ENCODE data around the gene SPECC1. TPM values are rescaled to one million over a fixed set of nuclear protein-coding genes. Genes with fewer than 3 reads are reported as not detected.

SPECC1 gene
- total and polyA plus RNA-seq, 3 donors from 2014 or later: 78.6 to 160 (median 148) TPM

DNA sequence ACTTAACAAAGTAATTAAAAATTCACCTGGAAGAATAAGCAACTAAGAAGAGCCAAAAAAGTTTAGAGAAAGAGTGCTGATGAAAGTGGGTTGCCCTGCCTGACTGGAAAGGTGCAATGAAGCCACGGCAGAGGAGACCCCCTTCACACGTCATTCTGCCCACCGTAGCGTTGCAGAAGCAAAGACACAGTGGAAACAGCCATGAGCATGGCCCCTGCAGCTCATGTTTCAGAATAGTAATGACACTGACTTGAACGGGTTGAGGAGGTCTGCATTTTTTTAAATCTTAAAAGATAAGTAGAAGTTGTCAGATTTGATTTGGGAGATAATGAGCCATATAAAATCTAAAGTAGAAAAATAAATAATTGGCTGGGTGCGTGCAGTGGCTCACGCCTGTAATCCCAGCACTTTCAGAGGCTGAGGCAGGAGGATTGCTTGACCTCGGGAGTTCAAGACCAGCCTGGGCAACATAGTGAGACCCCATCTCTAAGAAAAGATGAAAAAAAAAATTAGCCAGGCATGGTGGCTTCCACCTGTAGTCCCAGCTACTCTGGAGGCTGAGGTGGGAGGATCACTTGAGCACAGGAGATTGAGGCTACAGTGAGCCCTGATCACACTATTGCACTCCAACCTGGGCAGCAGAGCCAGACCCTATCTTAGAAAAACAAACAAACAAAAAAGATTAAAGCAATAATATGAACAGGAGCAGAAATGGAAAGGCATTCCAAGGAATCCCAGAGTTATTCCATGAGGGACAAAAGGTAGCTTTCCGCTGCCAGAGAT lies 273.6 kb downstream of the SPECC1 start:
- no peak for DNase-seq

DNA sequence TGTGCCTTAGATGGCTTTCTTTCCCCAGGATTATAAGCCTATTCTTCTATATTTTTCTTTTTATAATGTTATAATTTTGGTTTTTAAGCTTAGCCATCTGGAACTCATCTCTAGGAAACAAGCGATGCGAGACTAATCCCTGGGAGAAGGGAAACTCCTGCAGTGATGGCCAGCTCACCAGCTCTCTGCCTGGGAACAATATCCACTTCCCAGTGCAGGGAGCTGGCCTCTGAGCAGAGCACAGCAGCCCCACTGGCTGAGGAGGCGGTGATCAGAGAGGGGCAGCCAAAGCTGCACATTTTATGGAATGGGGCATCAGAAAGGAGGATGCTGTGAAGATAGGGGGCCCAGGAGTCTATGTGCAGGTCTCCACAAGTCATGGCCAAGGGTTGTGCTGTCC lies 274.9 kb downstream of the SPECC1 start:
- TF ChIP-seq, protein P1, sequence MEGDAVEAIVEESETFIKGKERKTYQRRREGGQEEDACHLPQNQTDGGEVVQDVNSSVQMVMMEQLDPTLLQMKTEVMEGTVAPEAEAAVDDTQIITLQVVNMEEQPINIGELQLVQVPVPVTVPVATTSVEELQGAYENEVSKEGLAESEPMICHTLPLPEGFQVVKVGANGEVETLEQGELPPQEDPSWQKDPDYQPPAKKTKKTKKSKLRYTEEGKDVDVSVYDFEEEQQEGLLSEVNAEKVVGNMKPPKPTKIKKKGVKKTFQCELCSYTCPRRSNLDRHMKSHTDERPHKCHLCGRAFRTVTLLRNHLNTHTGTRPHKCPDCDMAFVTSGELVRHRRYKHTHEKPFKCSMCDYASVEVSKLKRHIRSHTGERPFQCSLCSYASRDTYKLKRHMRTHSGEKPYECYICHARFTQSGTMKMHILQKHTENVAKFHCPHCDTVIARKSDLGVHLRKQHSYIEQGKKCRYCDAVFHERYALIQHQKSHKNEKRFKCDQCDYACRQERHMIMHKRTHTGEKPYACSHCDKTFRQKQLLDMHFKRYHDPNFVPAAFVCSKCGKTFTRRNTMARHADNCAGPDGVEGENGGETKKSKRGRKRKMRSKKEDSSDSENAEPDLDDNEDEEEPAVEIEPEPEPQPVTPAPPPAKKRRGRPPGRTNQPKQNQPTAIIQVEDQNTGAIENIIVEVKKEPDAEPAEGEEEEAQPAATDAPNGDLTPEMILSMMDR (IDR thresholded peaks at IDR 0.05): no peak
- no peaks in the 10 kb centered on the region for H3K36me3 ChIP-seq (ENCODE audit: low read depth, missing control alignments)
- intact Hi-C loops (cut with DNase I; ENCODE audit: low total_unique reads): no loop called here
- DNase-seq: no peak
- H3K4me3 ChIP-seq: no peak overlapping the region
- no peaks in the 10 kb centered on the region for H3K4me1 ChIP-seq
- no peak overlapping the region for H3K27ac ChIP-seq
- no peaks in the 10 kb centered on the region for H3K27me3 ChIP-seq
- WGBS, 2 donors: 72 to 84% methylated on average over 3 of the region's 3 CpGs
- no peaks in the 10 kb centered on the region for H3K9me3 ChIP-seq

More for the DNA sequence above, 273.6 kb downstream of the SPECC1 start:
- intact Hi-C loops (cut with DNase I; ENCODE audit: low total_unique reads): no loop called here
- no peaks in the 10 kb centered on the region for H3K36me3 ChIP-seq (ENCODE audit: low read depth, missing control alignments)
- H3K4me3 ChIP-seq: no peak overlapping the region
- TF ChIP-seq, protein P1 (IDR thresholded peaks at IDR 0.05): no peak
- no peak for TF ChIP-seq POLR2A (IDR thresholded peaks at IDR 0.05)
- H3K9me3 ChIP-seq: no peaks in the 10 kb centered on the region
- no peaks in the 10 kb centered on the region for H3K4me1 ChIP-seq
- H3K27ac ChIP-seq: no peak overlapping the region
- 90 to 93% methylated on average over 9 of the region's 9 CpGs for WGBS, 2 donors
- no peaks in the 10 kb centered on the region for H3K27me3 ChIP-seq

DNA sequence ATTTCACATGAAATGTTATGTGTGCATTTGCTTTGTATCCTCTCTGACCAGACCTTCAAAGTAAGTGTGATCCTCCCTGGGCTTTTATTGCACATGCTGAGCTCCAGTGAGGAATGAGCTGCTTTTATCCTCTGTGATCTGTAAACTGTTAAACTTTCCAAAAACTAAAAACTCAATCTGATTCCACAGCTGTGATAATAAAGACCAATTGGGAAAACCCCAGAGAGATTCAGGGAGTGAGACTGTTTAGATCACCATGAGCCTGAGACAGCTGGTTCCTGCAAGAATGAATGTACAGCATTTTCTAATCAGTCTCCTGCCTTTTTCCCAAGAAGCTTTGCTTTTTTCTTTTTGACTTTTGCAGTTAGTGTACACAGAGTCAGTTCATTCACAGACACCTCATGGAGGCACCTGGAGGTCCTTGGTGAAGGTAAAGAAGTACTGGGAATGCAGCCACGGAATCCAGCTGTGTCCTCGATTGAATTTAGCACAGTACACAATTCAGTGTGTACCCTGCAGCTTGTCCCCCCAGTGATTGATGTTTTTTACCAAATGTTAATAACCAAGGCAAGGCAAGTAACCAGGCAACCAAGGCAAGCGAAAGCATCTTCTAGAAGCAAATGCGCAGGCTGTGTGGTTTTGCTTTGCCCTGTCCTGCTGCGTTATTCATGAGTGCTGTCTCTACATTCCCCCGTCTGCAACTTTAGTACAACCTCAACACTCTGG lies 275.6 kb downstream of the SPECC1 start:
- no peak for TF ChIP-seq POLR2A (IDR thresholded peaks at IDR 0.05)
- TF ChIP-seq, protein P1 (IDR thresholded peaks at IDR 0.05): no peak
- DNase-seq: no peak
- H3K9me3 ChIP-seq: no peaks in the 10 kb centered on the region
- H3K27ac ChIP-seq: no peak overlapping the region
- H3K27me3 ChIP-seq: no peaks in the 10 kb centered on the region
- intact Hi-C loops (cut with DNase I; ENCODE audit: low total_unique reads): no loop called here
- no peak overlapping the region for H3K4me3 ChIP-seq
- H3K36me3 ChIP-seq (ENCODE audit: low read depth, missing control alignments): no peaks in the 10 kb centered on the region
- WGBS, 2 donors: 83 to 88% methylated on average over 6 of the region's 6 CpGs
- no peaks in the 10 kb centered on the region for H3K4me1 ChIP-seq

DNA sequence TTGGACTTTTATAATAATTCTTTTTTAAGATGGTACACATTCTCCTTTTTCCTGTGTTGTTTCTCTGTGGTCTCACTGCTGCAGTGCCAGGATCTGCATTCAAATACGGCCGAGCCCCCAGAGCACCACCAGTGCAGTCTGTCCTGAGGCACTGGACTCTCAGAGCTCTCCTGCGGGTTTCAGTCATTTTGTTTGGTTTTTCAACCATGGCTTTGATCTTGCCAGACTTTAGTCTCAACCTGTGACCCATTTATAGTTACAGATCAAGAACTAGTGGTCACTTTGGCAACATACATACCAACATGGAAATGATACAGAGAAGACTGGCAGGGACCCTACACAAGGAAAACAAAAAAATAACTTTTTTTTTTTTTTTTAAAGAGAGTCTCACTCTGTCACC lies 280.8 kb downstream of the SPECC1 start:
- Histone ChIP-seq H3K4me1 (no peaks in the 10 kb centered on the region), H3K9me3 (no peaks in the 10 kb centered on the region), H3K36me3 (ENCODE audit: low read depth, missing control alignments) (no peaks in the 10 kb centered on the region), H3K27ac (no peak overlapping the region), H3K27me3 (no peaks in the 10 kb centered on the region), H3K4me3 (no peak overlapping the region)
- no peak for TF ChIP-seq POLR2A (IDR thresholded peaks at IDR 0.05)
- TF ChIP-seq, protein P1 (IDR thresholded peaks at IDR 0.05): no peak
- intact Hi-C loops (cut with DNase I; ENCODE audit: low total_unique reads): no loop called here
- no peak for DNase-seq
- WGBS, 2 donors: 91 to 92% methylated on average over 3 of the region's 3 CpGs
